Measurements from ENCODE around the gene SSMEM1.

- TF ChIP-seq POLR2AphosphoS5 (IDR thresholded peaks at IDR 0.05) (no peak), CTCF (IDR thresholded peaks at IDR 0.05) (no peak)
Observed at GRCh38 chr7:130181263-130181605, 26.4 kb upstream of the SSMEM1 start.

Measured in breast epithelium (tissue), 3 donors.